Neutrophil (primary cell): ENCODE measurements around the gene COX6A1.

ENCODE experiments used
- H3K27ac ChIP-seq: fragments of 200-600 bp; sonication (generic); 2 replicates; pipeline ENCODE4 v1.5.1; 2016; ENCODE audit warnings: mild to moderate bottlenecking, moderate library complexity
- H3K27me3 ChIP-seq: fragments of 200-600 bp; sonication (generic); 2 replicates; pipeline ENCODE4 v1.6.0; 2016; ENCODE audit warnings: mild to moderate bottlenecking
- H3K36me3 ChIP-seq: fragments of 200-600 bp; sonication (generic); 2 replicates; pipeline ENCODE4 v1.5.1; 2017
- H3K4me1 ChIP-seq, 2 experiments: fragments of 200-600 bp in 1 of 2; sonication (generic) in 1 of 2; 1 replicate in 1 of 2; 2 replicates in 1 of 2; pipeline versions ENCODE4 v1.5.1 to v1.6.1; 2013 to 2016; ENCODE audit warnings: low read depth in 1 of 2, low read length in 1 of 2, mild to moderate bottlenecking in 1 of 2, moderate library complexity in 1 of 2; ENCODE audit not compliant: control insufficient read depth in 1 of 2, insufficient read depth in 1 of 2
- H3K4me3 ChIP-seq, 2 experiments: fragments of 200-600 bp in 1 of 2; sonication (generic) in 1 of 2; 1 replicate in 1 of 2; 2 replicates in 1 of 2; pipeline ENCODE4 v1.5.1; 2013 to 2016; ENCODE audit warnings: low read depth in 1 of 2, low read length in 1 of 2, mild to moderate bottlenecking in 1 of 2, moderate library complexity in 1 of 2
- H3K9me3 ChIP-seq: fragments of 200-600 bp; sonication (generic); 2 replicates; pipeline ENCODE4 v1.5.1; 2016
- TF ChIP-seq, protein P1 (sequence below): fragments of 200-600 bp; sonication (generic); IDR thresholded peaks from 2 replicates; pipeline ENCODE4 v1.5.1; 2016; ENCODE audit warnings: antibody characterized with exemption

Gene COX6A1

DNA sequence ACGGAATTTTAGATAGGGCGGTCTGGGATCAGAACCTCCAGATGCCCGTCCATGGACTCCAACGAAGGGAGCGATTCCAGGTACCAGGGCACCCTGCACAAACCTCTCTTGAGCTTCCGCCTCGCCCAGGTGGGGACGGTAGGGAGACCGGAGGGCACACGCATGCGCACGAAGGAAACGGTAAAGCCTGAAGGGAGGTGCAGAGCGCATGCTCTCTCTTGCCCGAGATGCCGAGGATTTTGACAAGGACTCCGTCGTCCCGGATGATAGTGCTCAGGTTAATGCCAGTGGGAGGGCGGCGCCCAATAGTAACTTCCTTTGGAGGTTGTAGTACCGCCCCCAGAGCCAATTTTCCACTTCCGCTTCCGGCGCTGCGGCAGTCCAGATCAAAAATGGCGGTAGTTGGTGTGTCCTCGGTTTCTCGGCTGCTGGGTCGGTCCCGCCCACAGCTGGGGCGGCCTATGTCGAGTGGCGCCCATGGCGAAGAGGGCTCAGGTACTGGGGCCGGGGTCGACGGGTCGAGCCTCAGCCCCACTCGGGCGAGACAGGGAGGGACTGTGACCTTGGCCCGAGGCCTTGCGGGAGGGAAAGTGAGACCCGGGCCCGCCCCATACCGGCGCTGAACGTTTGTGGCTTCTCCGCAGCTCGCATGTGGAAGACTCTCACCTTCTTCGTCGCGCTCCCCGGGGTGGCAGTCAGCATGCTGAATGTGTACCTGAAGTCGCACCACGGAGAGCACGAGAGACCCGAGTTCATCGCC, at the start of gene COX6A1:
Gene COX6A1, plus strand, starts transcription at position 379 of the 760 bp plus-strand sequence. Its CDS starts 14 bp downstream, at position 393.
- peaks cover 25 to 26% of the 10 kb centered on the region in 2 experiments for H3K4me1 ChIP-seq
- H3K36me3 ChIP-seq = peaks cover 36% of the 10 kb centered on the region
- H3K4me3 ChIP-seq = peak within 1 kb of the TSS; percentile 70 to 94
- TF ChIP-seq, protein P1, sequence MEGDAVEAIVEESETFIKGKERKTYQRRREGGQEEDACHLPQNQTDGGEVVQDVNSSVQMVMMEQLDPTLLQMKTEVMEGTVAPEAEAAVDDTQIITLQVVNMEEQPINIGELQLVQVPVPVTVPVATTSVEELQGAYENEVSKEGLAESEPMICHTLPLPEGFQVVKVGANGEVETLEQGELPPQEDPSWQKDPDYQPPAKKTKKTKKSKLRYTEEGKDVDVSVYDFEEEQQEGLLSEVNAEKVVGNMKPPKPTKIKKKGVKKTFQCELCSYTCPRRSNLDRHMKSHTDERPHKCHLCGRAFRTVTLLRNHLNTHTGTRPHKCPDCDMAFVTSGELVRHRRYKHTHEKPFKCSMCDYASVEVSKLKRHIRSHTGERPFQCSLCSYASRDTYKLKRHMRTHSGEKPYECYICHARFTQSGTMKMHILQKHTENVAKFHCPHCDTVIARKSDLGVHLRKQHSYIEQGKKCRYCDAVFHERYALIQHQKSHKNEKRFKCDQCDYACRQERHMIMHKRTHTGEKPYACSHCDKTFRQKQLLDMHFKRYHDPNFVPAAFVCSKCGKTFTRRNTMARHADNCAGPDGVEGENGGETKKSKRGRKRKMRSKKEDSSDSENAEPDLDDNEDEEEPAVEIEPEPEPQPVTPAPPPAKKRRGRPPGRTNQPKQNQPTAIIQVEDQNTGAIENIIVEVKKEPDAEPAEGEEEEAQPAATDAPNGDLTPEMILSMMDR = peak; percentile 53
- peak within 1 kb of the TSS; percentile 87 for H3K27ac ChIP-seq
- no peaks in the 10 kb centered on the region for H3K9me3 ChIP-seq
- peaks cover 6% of the 10 kb centered on the region for H3K27me3 ChIP-seq

DNA sequence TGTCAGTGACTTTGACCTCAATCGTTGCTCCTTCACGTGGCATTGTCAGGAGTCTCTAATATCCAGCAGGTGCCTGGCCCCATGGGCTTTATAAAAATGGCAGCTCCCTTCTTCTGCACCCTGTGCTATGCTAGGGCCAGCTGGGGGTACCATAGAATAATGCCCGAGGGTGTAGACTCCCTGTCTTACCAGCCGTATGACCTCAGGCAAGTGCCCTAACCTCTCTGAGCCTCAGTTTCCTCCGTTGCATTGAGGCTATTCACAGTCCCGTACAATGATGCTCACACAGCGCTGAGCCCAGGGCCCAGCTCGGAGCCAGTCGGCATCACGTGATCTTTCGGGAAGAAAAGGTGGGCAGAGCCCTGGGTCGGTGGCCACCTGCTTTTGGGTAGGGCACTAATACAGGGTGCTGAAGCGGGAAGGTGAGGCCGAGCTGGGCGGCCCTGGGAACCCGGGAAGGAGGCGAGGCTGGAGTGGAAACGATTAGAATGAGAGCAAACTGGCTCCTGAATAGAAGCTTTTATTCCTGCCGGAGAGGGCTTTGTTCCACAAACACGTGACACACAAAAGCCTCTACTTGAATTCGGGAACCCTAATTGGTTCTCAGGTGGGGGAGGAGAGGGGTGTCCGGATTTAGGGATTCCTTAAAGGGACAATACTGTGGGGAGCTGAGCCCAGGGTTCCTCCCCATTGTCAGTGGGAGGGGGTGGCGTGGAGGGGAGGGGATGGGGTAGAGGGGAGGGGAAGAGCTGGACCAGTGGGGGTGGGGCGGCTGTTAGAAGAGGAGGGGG, 49.0 kb upstream of the COX6A1 start:
- no peaks in the 10 kb centered on the region for H3K9me3 ChIP-seq
- peaks cover 76% of the 10 kb centered on the region for H3K27me3 ChIP-seq
- TF ChIP-seq, protein P1 = no peak
- H3K36me3 ChIP-seq = no peaks in the 10 kb centered on the region
- no peaks in the 10 kb centered on the region for H3K4me1 ChIP-seq
- no peak overlapping the region for H3K4me3 ChIP-seq
- H3K27ac ChIP-seq = no peak overlapping the region

- Histone ChIP-seq H3K36me3 (no peaks in the 10 kb centered on the region), H3K27ac (no peak overlapping the region), H3K27me3 (peaks cover 86% of the 10 kb centered on the region), H3K4me1 (no peaks in the 10 kb centered on the region), H3K9me3 (no peaks in the 10 kb centered on the region), H3K4me3 (no peak overlapping the region)
- TF ChIP-seq, protein P1 = no peak
Observed at GRCh38 chr12:120390540-120391120, 47.3 kb upstream of the COX6A1 start.

DNA sequence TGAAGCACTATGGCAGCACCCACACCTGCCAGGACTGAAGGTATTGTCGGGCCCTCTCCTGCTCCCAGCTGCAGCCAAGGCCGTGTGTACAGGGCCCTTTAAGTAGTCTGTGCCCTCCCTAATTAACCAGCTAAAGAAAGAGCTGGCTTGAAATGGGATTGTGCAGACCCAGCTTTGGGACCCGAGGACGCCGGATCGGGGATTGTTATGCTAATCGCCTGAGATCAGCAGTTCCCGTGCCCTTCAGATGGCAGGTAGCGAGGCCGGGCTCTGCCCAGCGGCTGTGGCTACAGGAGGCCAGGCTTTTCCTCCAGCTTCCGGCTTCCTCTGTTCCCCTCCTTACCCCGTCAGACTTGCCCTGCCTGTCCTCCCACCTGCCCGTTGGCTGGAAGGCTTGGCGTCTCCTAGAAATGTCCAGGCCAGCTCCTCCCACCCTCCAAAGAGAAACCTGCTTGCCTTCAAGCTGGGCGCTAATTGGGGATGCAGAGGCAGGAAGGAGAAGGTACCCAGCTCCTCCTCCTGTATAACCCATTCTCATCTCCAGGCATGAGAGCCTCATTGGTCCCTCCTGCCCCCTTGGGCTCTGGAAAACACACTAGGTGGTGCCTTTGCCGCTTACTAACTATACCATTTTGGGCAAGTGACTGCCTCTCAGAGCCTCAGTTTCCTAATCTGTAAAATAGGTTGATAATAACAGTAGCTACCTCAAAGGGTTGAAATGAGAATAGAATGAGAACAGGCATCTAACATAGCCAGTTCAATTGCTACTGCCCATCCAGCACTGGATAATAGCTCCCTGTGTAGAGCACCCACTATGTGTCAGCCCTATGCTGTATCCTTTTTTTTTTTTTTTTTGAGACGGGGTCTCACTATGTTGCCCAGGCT, 43.2 kb upstream of the COX6A1 start:
- Histone ChIP-seq H3K4me1 (no peaks in the 10 kb centered on the region), H3K9me3 (no peaks in the 10 kb centered on the region), H3K27me3 (peaks cover 85% of the 10 kb centered on the region), H3K27ac (no peak overlapping the region), H3K36me3 (no peaks in the 10 kb centered on the region), H3K4me3 (no peak overlapping the region)
- TF ChIP-seq, protein P1 = no peak
